Measurements from ENCODE around the gene ZNF823.

The ZNF823 gene

DNA sequence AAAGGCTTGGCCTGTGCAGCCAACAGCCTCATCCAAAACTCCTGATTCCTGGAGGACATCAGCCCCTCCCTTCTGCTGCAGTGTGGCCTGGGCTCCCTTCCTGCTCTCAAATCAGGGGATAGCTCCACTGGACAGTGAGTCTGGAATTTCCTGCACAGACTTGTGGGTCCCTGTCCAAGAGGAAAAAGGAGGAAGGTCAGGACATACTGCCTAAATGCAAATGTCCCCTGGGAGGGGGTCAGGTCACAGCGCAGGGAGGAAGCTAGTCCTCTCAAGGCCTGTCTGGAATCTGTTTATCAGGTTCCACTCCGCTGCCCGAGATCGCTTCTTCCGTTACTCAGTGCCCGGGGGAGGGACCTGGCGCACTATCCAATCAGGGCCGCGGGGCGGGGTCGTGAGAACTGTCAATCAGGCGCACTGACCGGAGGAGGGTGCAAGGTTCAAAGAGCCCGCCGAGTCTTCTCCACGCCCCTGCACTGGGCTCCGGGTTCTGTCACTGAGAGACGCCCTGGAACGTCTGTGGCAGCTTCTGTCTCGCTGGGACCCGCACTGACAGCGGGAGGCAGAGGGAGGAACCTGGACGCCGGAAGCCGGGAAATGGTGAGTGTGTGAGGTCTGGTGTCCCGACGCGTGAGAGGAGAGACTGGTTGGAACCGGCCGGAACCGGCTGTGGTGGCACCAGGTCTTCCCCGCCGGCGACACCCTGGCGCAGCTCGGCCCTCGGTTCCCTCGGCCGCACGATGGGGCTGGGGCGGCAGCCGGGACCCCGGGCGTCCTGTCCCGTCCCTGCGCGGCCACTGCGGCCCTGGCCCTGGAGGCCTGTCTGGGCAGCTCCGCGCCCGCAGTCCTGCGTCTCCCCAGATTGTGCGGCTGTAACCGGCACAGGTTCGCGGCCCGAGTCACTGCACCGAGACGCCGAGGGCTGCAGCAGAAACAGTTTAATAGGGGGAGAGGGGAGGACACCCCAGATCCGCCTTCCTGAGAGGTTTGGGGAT lies 28.1 kb upstream of the ZNF823 start, which contains the start of gene ZNF441:
TSS of gene ZNF441 (plus strand) at position 404 of the 995 bp plus-strand sequence. CDS start at position 598, 194 bp downstream.
- Histone ChIP-seq H3K9ac (ENCODE audit: low read depth, low read length) (peak within 1 kb of the TSS; percentile 97), H3K4me1 (ENCODE audit: control insufficient read depth, insufficient read depth, low read length) (peaks cover 8% of the 10 kb centered on the region), H3K9me3 (replicated peaks; ENCODE audit: low read length) (peaks cover 7% of the 10 kb centered on the region), H3K4me2 (ENCODE audit: low read length) (peak within 1 kb of the TSS; percentile 94), H3K36me3 (ENCODE audit: insufficient read depth, low read length) (peaks cover 3% of the 10 kb centered on the region), H3K4me3 (ENCODE audit: low read length) (peak within 1 kb of the TSS; percentile 80), H3K27me3 (ENCODE audit: control insufficient read depth, insufficient read depth, low read length) (peaks cover 3% of the 10 kb centered on the region)

DNA sequence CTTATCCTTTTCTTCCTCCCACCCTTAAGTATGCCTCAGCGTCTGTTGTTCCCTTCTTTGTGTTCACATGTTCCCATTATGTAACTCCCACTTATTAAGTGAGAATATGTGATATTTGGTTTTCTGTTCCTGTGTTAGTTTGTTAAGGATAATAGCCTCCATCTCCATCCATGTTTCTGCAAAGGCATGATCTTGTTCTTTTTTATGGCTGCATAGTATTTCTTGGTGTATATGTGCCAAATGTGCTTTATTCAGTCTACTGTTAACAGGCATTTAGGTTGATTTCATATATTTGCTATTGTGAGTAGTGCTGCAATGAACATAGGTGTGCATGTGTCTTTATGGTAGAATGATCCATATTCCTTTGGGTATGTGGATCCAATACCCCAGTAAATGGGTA lies 24.9 kb upstream of the ZNF823 start:
- peaks cover 8% of the 10 kb centered on the region for H3K4me1 ChIP-seq (ENCODE audit: control insufficient read depth, insufficient read depth, low read length)
- H3K27me3 ChIP-seq (ENCODE audit: control insufficient read depth, insufficient read depth, low read length): peaks cover 3% of the 10 kb centered on the region
- H3K9ac ChIP-seq (ENCODE audit: low read depth, low read length): no peak overlapping the region
- no peak overlapping the region for H3K4me2 ChIP-seq (ENCODE audit: low read length)
- no peaks in the 10 kb centered on the region for H3K36me3 ChIP-seq (ENCODE audit: insufficient read depth, low read length)
- no peak overlapping the region for H3K4me3 ChIP-seq (ENCODE audit: low read length)
- H3K9me3 ChIP-seq (replicated peaks; ENCODE audit: low read length): peaks cover under 1% of the 10 kb centered on the region

DNA sequence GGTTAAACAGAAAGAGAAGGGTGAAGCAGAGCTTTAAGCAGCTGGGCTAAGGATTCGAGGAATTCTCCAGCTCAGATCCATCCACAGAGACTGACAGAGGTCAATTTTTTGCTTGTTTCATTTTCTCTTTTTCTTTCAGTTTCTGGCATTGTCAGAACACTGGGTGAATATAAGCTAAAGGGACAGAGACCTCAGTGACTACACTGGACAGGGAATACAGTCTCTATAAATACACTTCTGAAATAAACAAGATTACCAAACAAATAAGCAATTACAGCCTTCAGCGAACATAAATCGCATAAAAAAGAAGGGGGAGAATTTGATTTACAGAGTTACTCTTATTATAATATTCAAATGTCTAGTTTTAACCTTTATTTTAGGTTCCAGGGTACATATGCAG lies 24.4 kb upstream of the ZNF823 start:
- H3K4me3 ChIP-seq (ENCODE audit: low read length): no peak overlapping the region
- H3K36me3 ChIP-seq (ENCODE audit: insufficient read depth, low read length): no peaks in the 10 kb centered on the region
- H3K4me1 ChIP-seq (ENCODE audit: control insufficient read depth, insufficient read depth, low read length): peaks cover 8% of the 10 kb centered on the region
- peaks cover 3% of the 10 kb centered on the region for H3K27me3 ChIP-seq (ENCODE audit: control insufficient read depth, insufficient read depth, low read length)
- H3K9ac ChIP-seq (ENCODE audit: low read depth, low read length): no peak overlapping the region
- no peak overlapping the region for H3K4me2 ChIP-seq (ENCODE audit: low read length)
- H3K9me3 ChIP-seq (replicated peaks; ENCODE audit: low read length): no peaks in the 10 kb centered on the region

DNA sequence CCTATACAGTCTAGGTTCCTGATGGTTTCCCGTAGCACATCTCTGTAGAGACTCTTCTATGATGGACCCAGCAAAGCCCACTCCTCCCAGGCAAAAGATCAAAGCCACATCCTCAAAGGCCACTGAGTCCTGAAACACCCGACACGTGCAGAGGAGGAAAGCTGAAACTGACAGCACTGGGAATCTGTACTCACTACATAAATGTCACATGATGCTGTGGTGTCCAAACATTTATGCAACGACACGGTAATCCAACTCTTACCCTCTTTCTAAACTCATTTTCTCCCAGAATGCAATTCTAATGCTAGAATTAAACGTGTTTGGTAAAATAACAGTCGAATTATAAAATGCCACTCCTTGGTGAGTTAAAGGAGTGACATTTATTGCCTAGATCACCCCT lies 21.1 kb upstream of the ZNF823 start:
- Histone ChIP-seq H3K9me3 (replicated peaks; ENCODE audit: low read length) (peaks cover 11% of the 10 kb centered on the region), H3K4me1 (ENCODE audit: control insufficient read depth, insufficient read depth, low read length) (no peaks in the 10 kb centered on the region), H3K4me3 (ENCODE audit: low read length) (no peak overlapping the region), H3K9ac (ENCODE audit: low read depth, low read length) (no peak overlapping the region), H3K36me3 (ENCODE audit: insufficient read depth, low read length) (no peaks in the 10 kb centered on the region), H3K4me2 (ENCODE audit: low read length) (no peak overlapping the region), H3K27me3 (ENCODE audit: control insufficient read depth, insufficient read depth, low read length) (peaks cover 3% of the 10 kb centered on the region)

DNA sequence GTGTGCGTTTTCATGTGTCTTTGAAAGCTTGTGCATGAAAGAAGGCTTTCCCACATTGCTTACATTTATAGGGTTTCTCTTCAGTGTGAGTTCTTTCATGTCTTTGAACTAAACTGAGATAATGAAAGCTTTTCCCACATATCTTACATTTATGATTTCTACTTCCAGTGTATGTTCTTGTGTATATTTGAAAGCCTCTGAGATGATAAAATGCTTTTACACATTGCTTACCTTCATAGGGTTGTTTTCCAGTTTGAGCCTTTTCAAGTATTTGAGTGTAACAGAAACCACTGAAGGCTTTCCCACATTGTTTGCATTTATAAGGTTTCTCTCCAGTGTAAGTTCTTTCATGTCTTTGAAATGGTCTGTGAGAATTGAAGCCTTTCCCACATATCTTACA lies 18.2 kb upstream of the ZNF823 start:
- no peak overlapping the region for H3K4me2 ChIP-seq (ENCODE audit: low read length)

DNA sequence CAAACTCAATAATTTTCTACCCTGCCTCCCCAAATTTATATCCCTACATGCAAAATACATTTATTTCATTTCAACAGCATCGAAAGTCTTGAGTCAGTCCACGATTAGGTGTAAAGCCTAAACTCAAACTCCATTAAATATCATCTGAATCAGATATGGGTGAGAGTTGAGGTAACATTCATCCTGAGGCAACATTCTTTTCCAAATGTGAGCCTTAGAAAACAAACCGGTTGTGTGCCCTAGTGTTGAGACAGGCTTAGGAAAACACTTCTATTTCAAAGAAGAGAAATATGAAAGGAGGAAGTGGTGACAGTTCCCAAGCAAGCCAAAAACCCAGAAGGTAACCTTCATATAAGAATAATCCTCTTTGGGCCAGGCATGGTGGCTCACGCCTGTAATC lies 15.9 kb upstream of the ZNF823 start:
- H3K9ac ChIP-seq (ENCODE audit: low read depth, low read length): no peak overlapping the region
- no peaks in the 10 kb centered on the region for H3K36me3 ChIP-seq (ENCODE audit: insufficient read depth, low read length)
- H3K27me3 ChIP-seq (ENCODE audit: control insufficient read depth, insufficient read depth, low read length): no peaks in the 10 kb centered on the region
- no peak overlapping the region for H3K4me2 ChIP-seq (ENCODE audit: low read length)
- H3K4me1 ChIP-seq (ENCODE audit: control insufficient read depth, insufficient read depth, low read length): no peaks in the 10 kb centered on the region
- H3K9me3 ChIP-seq (replicated peaks; ENCODE audit: low read length): peaks cover 11% of the 10 kb centered on the region
- no peak overlapping the region for H3K4me3 ChIP-seq (ENCODE audit: low read length)

More for the DNA sequence above, 18.2 kb upstream of the ZNF823 start:
- peaks cover 11% of the 10 kb centered on the region for H3K9me3 ChIP-seq (replicated peaks; ENCODE audit: low read length)
- no peaks in the 10 kb centered on the region for H3K4me1 ChIP-seq (ENCODE audit: control insufficient read depth, insufficient read depth, low read length)
- no peaks in the 10 kb centered on the region for H3K36me3 ChIP-seq (ENCODE audit: insufficient read depth, low read length)
- H3K27me3 ChIP-seq (ENCODE audit: control insufficient read depth, insufficient read depth, low read length): no peaks in the 10 kb centered on the region
- no peak overlapping the region for H3K9ac ChIP-seq (ENCODE audit: low read depth, low read length)
- no peak overlapping the region for H3K4me3 ChIP-seq (ENCODE audit: low read length)

DNA sequence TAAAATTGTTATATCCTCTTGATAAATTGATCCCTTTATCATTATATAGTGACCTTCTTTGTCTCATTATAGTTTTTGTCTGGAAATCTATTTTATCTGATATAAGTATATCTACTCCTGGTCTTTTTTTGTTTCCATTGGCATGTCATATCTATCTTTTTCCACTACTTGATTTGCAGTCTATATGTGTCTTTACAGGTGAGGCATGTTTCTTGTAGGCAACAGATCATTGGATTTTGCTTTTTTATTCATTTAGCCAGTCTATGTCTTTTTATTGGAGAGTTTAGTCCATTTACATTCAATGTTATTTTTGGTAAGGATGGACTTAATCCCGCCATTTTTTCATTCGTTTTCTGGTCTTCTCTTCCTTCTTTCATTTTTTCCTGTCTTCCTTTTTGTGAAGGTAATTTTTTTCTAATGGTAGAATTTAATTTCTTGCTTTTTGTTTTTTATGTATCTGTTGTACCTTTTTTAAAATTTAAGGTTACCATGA lies 13.5 kb upstream of the ZNF823 start:
- Histone ChIP-seq H3K36me3 (ENCODE audit: insufficient read depth, low read length) (no peaks in the 10 kb centered on the region), H3K9me3 (replicated peaks; ENCODE audit: low read length) (peaks cover 9% of the 10 kb centered on the region), H3K4me3 (ENCODE audit: low read length) (no peak overlapping the region), H3K4me1 (ENCODE audit: control insufficient read depth, insufficient read depth, low read length) (no peaks in the 10 kb centered on the region), H3K27me3 (ENCODE audit: control insufficient read depth, insufficient read depth, low read length) (no peaks in the 10 kb centered on the region), H3K9ac (ENCODE audit: low read depth, low read length) (no peak overlapping the region), H3K4me2 (ENCODE audit: low read length) (no peak overlapping the region)

DNA sequence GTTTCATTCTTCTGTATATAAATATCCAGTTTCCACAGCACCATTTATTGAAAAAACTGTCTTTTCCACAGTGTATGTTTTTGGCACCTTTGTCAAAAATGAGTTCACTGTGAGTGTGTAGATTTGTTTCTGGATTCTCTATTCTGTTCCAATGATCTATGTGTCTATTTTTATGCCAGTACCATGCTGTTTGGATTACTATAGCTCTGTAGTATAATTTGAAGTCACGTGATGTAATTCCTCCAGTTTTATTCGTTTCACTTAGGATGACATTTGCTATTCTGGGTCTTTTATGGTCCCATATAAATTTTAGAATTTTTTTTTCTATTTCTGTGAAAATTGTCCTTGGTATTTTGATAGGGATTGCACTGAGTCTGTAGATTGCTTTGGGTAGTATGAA lies 11.0 kb upstream of the ZNF823 start:
- no peaks in the 10 kb centered on the region for H3K36me3 ChIP-seq (ENCODE audit: insufficient read depth, low read length)
- no peak overlapping the region for H3K4me3 ChIP-seq (ENCODE audit: low read length)
- H3K4me1 ChIP-seq (ENCODE audit: control insufficient read depth, insufficient read depth, low read length): no peaks in the 10 kb centered on the region
- no peak overlapping the region for H3K4me2 ChIP-seq (ENCODE audit: low read length)
- H3K27me3 ChIP-seq (ENCODE audit: control insufficient read depth, insufficient read depth, low read length): no peaks in the 10 kb centered on the region
- no peak overlapping the region for H3K9ac ChIP-seq (ENCODE audit: low read depth, low read length)
- no peaks in the 10 kb centered on the region for H3K9me3 ChIP-seq (replicated peaks; ENCODE audit: low read length)

DNA sequence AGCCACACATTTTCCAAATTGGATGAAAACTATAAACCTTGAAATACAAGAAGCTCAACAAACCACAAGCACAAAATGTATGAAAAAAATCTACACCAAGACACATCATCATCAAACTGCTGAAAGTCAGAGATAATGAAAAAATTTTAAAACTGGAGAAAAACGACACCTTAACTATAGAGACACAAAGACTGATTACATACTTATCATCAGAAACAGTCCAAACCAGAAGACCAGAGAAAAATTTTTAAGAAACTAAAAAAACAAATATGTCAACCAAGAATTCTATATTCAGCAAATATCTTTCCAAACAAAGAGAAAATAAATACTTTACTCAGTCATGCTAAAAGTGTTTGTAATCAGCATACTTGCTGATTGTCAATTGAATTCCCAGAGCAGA lies 8.5 kb upstream of the ZNF823 start:
- no peaks in the 10 kb centered on the region for H3K4me1 ChIP-seq (ENCODE audit: control insufficient read depth, insufficient read depth, low read length)
- no peaks in the 10 kb centered on the region for H3K27me3 ChIP-seq (ENCODE audit: control insufficient read depth, insufficient read depth, low read length)
- H3K9ac ChIP-seq (ENCODE audit: low read depth, low read length): no peak overlapping the region
- no peak overlapping the region for H3K4me3 ChIP-seq (ENCODE audit: low read length)
- H3K4me2 ChIP-seq (ENCODE audit: low read length): no peak overlapping the region
- H3K9me3 ChIP-seq (replicated peaks; ENCODE audit: low read length): no peaks in the 10 kb centered on the region
- no peaks in the 10 kb centered on the region for H3K36me3 ChIP-seq (ENCODE audit: insufficient read depth, low read length)

DNA sequence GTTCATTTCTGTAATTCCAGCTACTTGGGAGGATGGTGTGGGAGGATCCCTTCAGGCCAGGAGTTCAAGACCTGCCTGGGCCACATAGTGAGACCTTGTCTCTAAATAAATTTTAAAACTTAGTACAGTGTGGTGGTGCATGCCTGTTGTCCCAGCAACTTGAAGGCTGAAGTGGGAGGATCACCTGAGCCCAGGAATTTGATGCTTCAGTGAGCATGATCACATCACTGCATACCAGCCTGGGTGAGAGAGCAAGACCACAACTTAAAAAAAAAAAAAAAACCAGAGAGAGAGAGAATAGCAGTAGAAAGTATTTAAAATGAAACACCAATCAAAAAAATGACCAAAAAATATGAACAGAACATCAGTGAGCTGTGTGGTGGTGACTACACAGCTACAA lies 7.1 kb upstream of the ZNF823 start:
- H3K9me3 ChIP-seq (replicated peaks; ENCODE audit: low read length): no peaks in the 10 kb centered on the region

DNA sequence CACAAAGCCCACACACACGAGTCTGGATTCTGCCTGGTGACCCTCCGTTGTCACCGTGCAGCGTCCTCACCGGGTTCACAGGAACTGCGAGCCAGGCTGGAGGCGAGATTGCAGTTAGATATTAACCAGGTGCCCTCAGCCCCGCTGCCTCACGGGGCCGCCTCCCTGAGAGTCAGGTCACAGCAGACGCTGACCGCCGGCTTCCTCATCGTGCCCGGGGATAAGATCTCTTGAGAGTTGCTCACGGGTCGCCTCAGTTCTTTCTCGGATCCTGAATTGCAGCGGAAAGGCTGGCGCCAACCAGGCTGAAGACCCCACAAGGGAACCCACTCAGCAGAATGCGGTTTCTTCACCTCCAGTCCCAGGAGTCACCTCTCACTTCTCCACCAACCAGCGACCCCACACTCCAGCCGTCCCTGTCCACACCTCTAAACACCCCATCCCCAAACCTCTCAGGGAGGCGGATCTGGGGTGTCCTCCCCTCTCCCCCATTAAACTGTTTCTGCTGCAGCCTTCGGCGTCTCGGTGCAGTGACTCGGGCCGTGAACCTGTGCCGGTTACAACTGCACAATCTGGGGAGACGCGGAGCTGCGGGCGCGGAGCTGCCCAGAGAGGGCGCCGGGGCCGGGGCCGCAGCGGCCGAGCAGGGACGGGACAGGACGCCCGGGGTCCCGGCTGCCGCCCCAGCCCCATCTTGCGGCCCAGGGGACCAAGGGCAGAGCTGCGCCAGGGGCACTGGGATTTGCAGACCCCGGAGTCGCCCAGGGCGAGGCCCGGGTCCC lies 591 bp downstream of the ZNF823 start:
- peak overlapping the region; percentile 89 for H3K9ac ChIP-seq (ENCODE audit: low read depth, low read length)
- H3K36me3 ChIP-seq (ENCODE audit: insufficient read depth, low read length): no peaks in the 10 kb centered on the region
- peak overlapping the region; percentile 89 for H3K4me2 ChIP-seq (ENCODE audit: low read length)
- peak overlapping the region; percentile 93 for H3K4me3 ChIP-seq (ENCODE audit: low read length)
- H3K9me3 ChIP-seq (replicated peaks; ENCODE audit: low read length): no peaks in the 10 kb centered on the region
- H3K27me3 ChIP-seq (ENCODE audit: control insufficient read depth, insufficient read depth, low read length): no peaks in the 10 kb centered on the region
- peaks cover 18% of the 10 kb centered on the region for H3K4me1 ChIP-seq (ENCODE audit: control insufficient read depth, insufficient read depth, low read length)

More for the DNA sequence above, 7.1 kb upstream of the ZNF823 start:
- Histone ChIP-seq H3K27me3 (ENCODE audit: control insufficient read depth, insufficient read depth, low read length) (no peaks in the 10 kb centered on the region), H3K4me2 (ENCODE audit: low read length) (no peak overlapping the region), H3K4me1 (ENCODE audit: control insufficient read depth, insufficient read depth, low read length) (no peaks in the 10 kb centered on the region), H3K9ac (ENCODE audit: low read depth, low read length) (no peak overlapping the region), H3K36me3 (ENCODE audit: insufficient read depth, low read length) (no peaks in the 10 kb centered on the region), H3K4me3 (ENCODE audit: low read length) (no peak overlapping the region)

Data from skeletal muscle satellite cell (primary cell).